ENCODE data around the gene CCDC88C. TPM values are rescaled to one million over a fixed set of nuclear protein-coding genes. Genes with fewer than 3 reads are reported as not detected.

The CCDC88C gene
- total and polyA plus RNA-seq, 4 donors = 16.5 to 66.0 (median 32.1) TPM

DNA sequence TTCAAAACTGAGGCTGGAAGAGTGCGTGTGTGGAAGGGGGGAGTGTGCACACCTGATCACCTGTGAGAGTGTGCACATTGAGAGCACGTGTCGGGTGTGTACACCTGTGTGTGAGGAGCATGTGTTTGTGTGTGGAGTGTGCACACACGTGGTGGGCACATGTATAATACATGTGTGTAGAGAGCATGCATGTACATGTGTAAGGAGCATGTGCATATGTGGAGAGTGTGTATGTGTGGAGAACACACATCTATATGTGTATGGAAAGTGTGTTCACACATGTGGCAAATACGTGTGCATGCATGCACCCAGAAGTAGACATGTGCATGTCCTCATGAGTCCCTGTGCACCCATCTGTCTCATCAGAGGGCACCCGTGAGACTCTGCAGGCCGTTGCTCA is 110.0 kb downstream of the CCDC88C start:
- ATAC-seq (ENCODE audit: insufficient read depth, low FRiP score) (no peak), DNase-seq (no peak)
- H3K27ac ChIP-seq (ENCODE audit: low read depth in 1 of 2, low read length in 1 of 2) = no peak overlapping the region
- no peak overlapping the region for H3K4me3 ChIP-seq
- WGBS, 2 donors = 95 to 96% methylated on average over 7 of the region's 7 CpGs
- no peak overlapping the region for H3K9ac ChIP-seq (ENCODE audit: insufficient read depth in 1 of 2, low read length in 2 of 2)
- TF ChIP-seq, protein P1, sequence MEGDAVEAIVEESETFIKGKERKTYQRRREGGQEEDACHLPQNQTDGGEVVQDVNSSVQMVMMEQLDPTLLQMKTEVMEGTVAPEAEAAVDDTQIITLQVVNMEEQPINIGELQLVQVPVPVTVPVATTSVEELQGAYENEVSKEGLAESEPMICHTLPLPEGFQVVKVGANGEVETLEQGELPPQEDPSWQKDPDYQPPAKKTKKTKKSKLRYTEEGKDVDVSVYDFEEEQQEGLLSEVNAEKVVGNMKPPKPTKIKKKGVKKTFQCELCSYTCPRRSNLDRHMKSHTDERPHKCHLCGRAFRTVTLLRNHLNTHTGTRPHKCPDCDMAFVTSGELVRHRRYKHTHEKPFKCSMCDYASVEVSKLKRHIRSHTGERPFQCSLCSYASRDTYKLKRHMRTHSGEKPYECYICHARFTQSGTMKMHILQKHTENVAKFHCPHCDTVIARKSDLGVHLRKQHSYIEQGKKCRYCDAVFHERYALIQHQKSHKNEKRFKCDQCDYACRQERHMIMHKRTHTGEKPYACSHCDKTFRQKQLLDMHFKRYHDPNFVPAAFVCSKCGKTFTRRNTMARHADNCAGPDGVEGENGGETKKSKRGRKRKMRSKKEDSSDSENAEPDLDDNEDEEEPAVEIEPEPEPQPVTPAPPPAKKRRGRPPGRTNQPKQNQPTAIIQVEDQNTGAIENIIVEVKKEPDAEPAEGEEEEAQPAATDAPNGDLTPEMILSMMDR (IDR thresholded peaks at IDR 0.05; ENCODE audit: control extremely low read depth, extremely low read depth) = no peak
- H3K4me1 ChIP-seq (ENCODE audit: control insufficient read depth in 5 of 5, insufficient read depth in 5 of 5, low read length in 5 of 5) = peaks cover 0 to 3% (median 0%) of the 10 kb centered on the region in 5 donors
- no peaks in the 10 kb centered on the region for H3K27me3 ChIP-seq (ENCODE audit: control insufficient read depth in 3 of 3, insufficient read depth in 3 of 3, low read length in 2 of 3)
- H3K9me3 ChIP-seq (ENCODE audit: control insufficient read depth in 4 of 4, insufficient read depth in 3 of 4, low read length in 3 of 4) = peaks cover 0 to 2% (median 0%) of the 10 kb centered on the region in 4 donors
- peaks cover 0 to 46% (median 3%) of the 10 kb centered on the region in 4 donors for H3K36me3 ChIP-seq (ENCODE audit: control insufficient read depth in 4 of 4, insufficient read depth in 4 of 4, low read length in 4 of 4)

DNA sequence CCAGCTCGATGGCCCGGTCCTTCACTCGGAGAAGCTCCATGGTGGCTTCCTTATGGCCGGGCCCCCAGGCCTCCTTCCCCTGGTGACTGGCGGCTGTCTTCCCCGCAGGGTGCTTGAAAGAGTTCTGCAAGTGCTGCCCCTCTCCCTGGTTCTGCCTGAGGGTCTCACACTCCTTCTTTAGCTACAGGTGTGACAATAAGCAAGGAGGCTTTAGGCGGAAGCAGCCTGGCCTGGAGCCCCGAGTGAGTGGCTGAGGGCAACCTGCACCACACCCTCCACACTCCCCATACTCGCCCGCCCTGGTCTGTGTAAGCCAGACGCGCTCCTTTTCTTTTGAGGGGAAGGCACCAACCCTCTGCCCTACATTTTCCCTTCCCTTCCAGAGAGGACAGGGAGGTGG is 110.6 kb downstream of the CCDC88C start:
- ATAC-seq (ENCODE audit: insufficient read depth, low FRiP score) (no peak), DNase-seq (no peak)
- WGBS, 2 donors = 95 to 97% methylated on average over 12 of the region's 12 CpGs
- Histone ChIP-seq H3K9ac (ENCODE audit: insufficient read depth in 1 of 2, low read length in 2 of 2) (no peak overlapping the region), H3K36me3 (ENCODE audit: control insufficient read depth in 4 of 4, insufficient read depth in 4 of 4, low read length in 4 of 4) (peaks cover 0 to 49% (median 3%) of the 10 kb centered on the region in 4 donors), H3K27me3 (ENCODE audit: control insufficient read depth in 3 of 3, insufficient read depth in 3 of 3, low read length in 2 of 3) (no peaks in the 10 kb centered on the region), H3K4me1 (ENCODE audit: control insufficient read depth in 5 of 5, insufficient read depth in 5 of 5, low read length in 5 of 5) (peaks cover 0 to 3% (median 0%) of the 10 kb centered on the region in 5 donors), H3K27ac (ENCODE audit: low read depth in 1 of 2, low read length in 1 of 2) (no peak overlapping the region), H3K9me3 (ENCODE audit: control insufficient read depth in 4 of 4, insufficient read depth in 3 of 4, low read length in 3 of 4) (peaks cover 0 to 2% (median 0%) of the 10 kb centered on the region in 4 donors), H3K4me3 (no peak overlapping the region)
- TF ChIP-seq, protein P1 (IDR thresholded peaks at IDR 0.05; ENCODE audit: control extremely low read depth, extremely low read depth) = no peak

DNA sequence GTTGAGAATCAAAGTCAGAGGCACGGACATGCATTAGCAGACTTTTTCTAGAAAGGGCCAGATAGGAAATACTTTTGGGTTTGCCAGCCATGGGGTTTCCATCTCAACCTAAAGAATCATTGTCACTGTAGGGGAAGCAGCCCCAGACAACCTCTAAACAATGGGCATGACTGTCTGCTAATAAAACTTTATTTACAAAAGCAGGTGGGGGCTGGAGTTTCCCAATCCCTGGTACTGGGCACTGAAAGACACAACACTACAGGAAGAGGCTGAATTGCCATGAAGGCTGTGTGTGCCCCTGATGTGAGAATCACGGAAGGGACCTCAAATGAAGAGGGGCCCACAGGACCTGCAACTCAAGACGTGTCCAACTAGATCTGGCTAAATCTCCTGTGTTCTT is 111.1 kb downstream of the CCDC88C start:
- no peak for ATAC-seq (ENCODE audit: insufficient read depth, low FRiP score)
- no peak overlapping the region for H3K9ac ChIP-seq (ENCODE audit: insufficient read depth in 1 of 2, low read length in 2 of 2)
- H3K9me3 ChIP-seq (ENCODE audit: control insufficient read depth in 4 of 4, insufficient read depth in 3 of 4, low read length in 3 of 4) = peaks cover 0 to 2% (median 0%) of the 10 kb centered on the region in 4 donors
- H3K36me3 ChIP-seq (ENCODE audit: control insufficient read depth in 4 of 4, insufficient read depth in 4 of 4, low read length in 4 of 4) = peaks cover 0 to 49% (median 4%) of the 10 kb centered on the region in 4 donors
- TF ChIP-seq, protein P1 (IDR thresholded peaks at IDR 0.05; ENCODE audit: control extremely low read depth, extremely low read depth) = no peak
- peaks cover 0 to 3% (median 0%) of the 10 kb centered on the region in 5 donors for H3K4me1 ChIP-seq (ENCODE audit: control insufficient read depth in 5 of 5, insufficient read depth in 5 of 5, low read length in 5 of 5)
- no peaks in the 10 kb centered on the region for H3K27me3 ChIP-seq (ENCODE audit: control insufficient read depth in 3 of 3, insufficient read depth in 3 of 3, low read length in 2 of 3)
- DNase-seq = no peak
- no peak overlapping the region for H3K27ac ChIP-seq (ENCODE audit: low read depth in 1 of 2, low read length in 1 of 2)
- no peak overlapping the region for H3K4me3 ChIP-seq
- 96% methylated on average over 3 of the region's 3 CpGs for WGBS, 2 donors

Measured in lung (tissue), 12 donors.